Measurements from ENCODE around the gene CACNA2D1. TPM values are rescaled to one million over a fixed set of nuclear protein-coding genes. Genes with fewer than 3 reads are reported as not detected.

CACNA2D1 gene
- total RNA-seq, 1 donor from 2014 or later = 7.8 TPM

DNA sequence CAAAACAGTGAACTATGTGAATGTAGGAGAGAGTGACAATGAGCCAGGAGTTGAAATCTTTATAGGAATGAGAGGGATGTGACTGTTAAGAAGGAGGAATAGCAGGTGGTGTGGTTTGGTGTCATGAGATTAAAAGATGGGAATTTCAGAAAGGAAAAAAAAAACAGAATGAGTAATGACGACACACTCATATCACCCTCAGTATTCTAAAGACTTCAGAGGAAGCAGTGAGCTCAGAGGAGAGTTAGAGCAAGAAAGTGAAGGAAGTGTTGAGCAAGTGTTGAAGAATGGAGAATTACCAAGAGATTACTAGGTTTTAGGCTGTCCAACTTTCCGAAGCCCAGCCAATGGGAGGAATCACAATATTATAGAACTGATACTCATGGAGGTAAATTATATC, 453.2 kb downstream of the CACNA2D1 start:
- DNase-seq (ENCODE audit: low read depth in 2 of 2) = no peak

DNA sequence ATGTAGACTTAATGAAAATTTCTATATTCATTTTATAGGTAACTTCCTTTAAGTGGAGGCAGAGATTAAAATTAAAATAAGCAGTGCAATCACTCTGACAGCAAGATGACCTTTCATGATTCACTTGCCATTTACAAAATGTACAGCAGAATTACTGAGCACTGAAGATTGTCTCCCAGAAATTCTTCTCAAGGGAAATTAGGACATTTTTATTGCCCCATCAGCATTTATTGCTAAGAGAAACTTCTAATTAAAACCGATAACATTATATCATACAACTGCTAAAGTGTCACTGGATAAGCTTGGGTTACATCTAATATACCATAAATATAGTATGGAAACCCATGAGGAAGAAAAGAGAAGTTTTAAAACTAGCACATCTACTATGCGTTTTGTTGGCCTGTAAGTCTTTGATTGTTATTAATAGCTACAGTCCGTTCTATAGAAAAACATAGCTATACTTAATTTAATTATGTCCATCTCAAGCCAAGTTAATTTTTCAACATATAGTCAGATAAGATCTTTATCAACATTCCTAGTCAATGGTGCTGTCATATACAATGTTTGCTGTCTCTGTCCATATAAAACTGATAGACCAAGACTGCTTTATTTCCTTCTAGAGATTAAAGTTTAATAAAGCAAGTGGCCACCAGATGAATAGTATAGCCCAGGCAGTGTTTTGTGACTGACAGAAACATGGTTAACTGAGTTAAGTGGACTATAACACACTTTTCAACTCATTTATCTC, 456.7 kb downstream of the CACNA2D1 start:
- no peak for DNase-seq (ENCODE audit: low read depth in 2 of 2)

DNA sequence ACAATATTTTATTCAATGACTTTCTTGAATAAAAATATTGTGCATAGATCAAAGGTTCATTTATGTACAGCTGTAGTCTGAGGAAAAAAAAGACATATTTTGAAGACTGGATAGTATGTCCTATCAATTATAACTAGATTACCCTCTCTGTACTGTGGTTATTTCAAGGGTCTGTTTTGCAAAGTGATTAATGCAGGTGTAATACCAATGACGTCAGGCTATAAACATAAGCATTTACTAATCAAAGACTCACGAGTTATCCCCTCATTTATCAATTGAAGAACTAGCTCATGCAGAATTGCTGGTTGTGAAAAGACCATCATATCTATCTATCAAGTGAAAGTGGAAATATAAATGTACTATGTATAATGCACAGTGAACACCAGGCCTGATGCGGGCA, 460.2 kb downstream of the CACNA2D1 start:
- no peak for DNase-seq (ENCODE audit: low read depth in 2 of 2)

DNA sequence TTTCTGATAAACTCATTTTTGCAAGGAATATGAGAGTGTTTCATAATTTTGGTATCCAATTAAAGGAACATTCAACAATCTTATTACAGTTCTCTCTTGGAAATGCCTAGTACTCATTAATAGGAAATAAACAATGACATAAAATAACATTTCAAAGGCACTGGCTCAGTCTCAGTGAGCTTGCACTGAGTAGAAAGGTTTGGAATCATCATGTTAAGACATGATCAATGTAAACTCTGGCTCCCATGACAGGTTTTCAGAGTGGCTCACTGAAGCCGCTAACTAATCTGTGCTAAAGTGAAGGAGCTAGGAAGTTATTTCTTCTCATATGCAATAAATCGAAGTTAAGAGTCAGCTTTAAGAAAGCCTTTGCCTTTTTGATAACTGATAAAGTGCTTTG, 470.5 kb downstream of the CACNA2D1 start:
- no peak for DNase-seq (ENCODE audit: low read depth in 2 of 2)

DNA sequence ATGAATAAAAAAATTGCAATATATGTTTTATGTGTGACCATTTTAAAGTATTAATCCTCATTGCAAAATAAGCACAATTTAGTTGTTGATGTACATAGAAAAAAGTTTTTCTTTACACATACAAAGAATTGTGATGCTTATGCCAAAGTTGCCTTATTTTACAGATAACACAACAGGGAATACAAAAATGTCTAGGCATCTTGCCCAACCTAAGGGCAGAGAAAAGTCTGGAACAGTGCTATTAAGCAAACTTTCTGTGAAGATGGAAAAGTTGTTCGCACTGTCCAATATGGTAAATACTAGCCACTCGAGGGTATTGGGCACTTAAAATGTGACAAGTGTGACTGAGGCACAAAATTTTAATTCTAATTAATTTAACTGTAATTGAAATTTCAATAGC, 483.6 kb downstream of the CACNA2D1 start:
- DNase-seq (ENCODE audit: low read depth in 2 of 2) = no peak

DNA sequence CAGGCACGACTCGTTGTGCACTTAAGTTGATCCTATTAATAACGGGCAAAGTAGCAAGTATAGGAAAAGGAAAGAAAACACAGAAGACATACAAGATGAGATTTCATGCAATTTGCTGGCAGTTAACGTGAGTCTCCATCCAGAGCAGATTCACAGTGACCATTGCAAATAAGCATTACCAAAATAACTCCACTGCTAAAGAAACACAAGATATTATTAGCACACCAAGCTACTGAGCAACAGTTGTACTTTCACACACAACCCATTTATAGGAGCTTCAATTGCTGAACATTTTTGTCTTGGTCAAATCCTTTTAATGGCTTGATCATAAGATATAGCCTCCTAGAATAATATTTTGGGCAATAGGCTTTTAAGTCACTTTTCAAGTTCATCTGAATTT, 486.1 kb downstream of the CACNA2D1 start:
- DNase-seq (ENCODE audit: low read depth in 2 of 2) = no peak

DNA sequence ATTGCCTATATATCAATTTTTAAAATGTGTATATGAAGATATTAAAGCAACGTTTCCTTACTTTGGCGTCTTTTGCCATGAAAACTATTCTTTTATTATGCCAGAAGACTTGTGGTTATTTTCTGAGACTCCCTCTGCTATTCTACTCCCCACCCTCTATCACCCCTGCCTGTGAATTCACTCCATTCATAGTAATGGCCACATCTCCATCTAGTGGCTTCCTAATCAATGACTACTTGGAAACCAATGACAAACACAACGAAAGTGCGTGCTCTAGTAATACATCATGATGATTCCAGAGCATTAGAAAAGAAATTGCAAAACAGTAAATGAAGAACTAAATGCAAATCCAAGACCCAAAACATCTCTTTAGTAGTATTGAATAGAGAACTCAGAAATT, 487.1 kb downstream of the CACNA2D1 start:
- DNase-seq (ENCODE audit: low read depth in 2 of 2) = peak; percentile 61 to 65

DNA sequence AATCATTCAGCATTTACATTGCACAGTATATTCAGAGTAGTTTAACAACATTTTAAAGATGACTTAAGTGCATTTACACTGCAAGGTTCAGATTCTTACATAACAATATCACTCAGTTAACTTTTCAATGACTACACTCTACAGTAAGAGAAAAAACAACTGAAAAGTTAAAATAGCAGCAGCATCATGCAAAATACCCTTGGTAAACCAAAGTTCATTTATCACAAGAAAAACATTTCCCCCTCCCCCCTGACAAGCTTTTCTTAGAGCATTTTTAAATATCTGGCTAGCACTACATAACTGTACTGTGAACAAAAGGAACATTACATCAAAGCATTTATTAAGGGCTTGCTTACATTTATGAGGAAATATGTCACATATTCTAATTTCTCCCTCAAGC, 494.3 kb downstream of the CACNA2D1 start:
- DNase-seq (ENCODE audit: low read depth in 2 of 2) = no peak

DNA sequence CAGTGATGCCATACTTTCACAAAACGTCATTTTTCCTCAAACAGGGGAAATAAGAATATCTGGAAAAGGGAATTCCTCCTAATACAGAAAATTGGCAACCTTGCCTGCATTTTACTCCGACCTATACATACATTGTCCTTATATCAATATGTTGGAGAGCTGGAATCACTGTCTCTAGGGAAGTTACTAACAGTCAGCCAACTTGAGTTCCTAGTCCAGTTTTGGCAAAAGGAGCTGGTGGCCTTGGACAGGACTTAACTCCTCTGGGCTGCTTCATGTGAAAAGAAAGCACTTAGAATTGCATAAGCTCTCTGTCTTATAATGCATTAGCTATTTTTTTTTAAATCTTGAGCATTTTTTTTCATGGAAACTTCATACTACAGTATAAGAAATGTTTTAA, 499.5 kb downstream of the CACNA2D1 start:
- DNase-seq (ENCODE audit: low read depth in 2 of 2) = no peak

DNA sequence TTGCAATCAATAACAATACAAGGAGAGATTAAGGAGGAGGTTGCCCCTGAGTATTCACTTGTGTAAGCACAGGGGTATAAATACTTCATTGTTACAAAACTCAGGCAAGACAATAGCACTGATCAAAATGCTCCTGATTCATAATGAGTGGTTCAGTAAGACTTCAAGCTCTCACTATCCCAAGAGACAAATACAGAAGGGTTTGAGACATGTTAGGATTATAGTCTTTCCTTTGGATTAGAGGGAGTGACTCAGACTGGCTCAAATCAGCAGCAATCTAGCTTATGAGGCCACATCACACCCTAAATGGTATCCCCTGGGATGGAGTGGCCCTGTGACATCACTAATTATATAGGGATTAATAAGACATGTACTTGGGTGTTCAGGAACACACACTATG, 506.5 kb downstream of the CACNA2D1 start:
- DNase-seq (ENCODE audit: low read depth in 2 of 2) = no peak

DNA sequence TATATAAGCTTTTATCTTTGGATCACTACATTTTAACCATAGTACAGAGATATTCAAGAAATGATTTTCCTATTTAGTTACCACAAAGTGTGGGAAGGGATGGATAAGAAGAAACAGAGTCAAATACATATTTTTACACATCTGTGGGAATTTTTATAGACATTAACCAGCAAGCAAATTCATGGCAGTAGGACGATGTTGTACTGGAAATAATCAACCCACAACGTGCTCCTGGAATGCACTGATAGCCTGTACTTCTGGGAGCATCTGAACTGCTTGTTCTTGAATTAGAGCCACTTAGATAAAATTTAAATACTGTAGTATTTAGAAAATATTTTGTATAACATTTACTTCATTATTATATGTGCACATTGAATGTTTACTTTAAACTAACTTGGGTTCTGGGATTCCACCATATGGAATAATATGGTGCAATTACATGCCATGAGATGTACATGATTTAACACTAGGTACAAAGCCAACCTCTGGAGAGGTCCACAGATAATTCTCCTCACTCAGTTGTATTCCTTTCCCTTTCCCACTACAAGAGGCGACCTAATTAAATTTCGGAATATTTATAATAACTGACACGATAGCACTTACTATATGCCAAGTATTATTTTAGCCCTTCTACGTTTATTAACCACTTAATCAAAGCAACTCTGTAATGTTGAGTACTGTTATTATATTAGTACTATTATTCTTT, 508.8 kb downstream of the CACNA2D1 start:
- no peak for DNase-seq (ENCODE audit: low read depth in 2 of 2)

DNA sequence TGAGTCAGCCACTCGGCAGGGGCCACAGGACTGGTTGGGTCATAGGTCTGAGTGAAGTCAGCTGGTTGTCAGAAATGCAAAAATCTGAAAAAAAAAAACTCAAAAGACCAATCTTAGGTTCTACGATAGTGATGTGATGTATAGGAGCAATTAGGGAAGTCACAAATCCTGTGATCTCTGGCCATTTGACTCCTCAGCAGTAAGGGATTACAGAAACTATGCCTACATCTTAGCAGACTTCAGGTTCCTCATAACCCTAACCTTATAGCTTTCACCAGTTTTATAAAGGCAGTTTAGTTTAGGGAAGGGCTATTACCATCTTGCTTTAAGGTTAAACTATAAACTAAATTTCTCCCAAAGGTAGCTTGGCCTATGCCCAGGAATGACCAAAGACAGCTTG, 510.6 kb downstream of the CACNA2D1 start:
- no peak for DNase-seq (ENCODE audit: low read depth in 2 of 2)

DNA sequence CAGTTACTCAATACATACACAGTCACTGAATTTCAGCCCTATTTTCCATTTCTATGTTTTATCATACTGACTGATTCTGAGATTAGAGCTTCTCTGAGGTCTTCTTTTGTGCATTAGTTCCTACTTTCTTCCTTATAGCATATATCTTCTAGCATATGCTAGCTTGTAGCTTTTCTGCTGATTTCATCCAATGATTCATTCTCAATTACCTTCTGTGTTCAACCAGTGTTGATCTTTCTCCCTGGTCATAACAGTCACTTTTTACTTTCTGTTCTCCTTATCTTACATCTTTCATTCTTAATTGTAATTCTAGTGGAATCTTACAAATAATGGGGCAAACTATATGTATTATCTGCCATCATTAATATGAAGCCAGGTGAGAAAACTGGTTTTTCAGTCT, 514.2 kb downstream of the CACNA2D1 start:
- DNase-seq (ENCODE audit: low read depth in 2 of 2) = no peak

DNA sequence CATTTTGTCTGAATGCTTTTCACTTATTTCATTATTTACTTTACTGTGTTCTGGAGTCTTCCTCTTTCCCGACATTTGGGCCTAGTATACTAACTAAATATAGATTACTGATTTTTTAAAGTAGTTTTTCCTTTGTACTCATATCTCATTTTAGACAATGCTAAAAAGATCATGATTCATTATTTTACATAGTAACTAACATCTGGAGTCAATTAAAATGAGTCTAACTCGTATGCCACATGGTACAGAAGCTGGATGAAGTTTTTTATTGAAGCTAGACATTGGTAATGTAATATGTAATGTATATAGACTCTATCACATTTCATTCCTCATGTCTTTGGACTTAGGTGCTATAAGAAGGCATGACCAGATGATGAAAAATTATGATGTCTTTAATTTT, 517.4 kb downstream of the CACNA2D1 start:
- no peak for DNase-seq (ENCODE audit: low read depth in 2 of 2)

DNA sequence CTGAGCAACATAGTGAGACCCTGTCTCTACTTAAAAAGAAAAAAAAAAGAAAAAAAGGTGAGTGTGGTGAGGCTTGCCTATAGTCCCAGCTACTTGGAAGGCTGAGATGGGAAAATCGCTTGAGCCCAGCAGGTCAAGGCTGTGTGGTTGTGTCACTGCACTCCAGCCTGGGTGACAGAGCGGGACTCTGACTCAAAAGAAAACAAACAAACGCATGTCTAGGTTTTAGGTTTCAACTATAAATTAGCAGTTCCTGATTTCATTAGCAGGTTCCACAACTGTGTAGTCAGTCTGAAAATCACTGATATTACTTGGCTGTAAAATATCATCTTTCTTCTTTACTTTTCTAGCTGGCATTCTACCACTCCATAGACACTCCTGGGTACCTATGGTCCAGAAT, 518.0 kb downstream of the CACNA2D1 start:
- no peak for DNase-seq (ENCODE audit: low read depth in 2 of 2)

DNA sequence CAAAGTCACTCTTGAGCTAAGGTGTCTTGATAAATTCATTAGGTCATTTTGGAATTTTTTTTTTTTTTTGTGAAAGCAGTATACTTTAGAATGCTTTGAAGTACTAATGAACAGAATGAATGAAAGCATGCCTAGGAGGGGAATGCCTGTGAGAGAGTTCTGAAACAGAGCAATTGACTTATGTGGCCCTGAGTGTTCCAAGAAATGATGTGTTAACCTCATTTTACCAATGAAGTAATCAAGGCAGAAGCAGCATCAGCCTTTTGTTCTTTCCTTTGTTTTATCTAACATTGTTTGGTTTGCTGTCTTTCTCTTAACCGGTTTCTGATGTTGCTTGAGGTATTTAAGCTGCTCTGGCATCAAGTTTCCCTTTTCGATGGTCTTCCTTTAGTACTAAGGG, 519.1 kb downstream of the CACNA2D1 start:
- no peak for DNase-seq (ENCODE audit: low read depth in 2 of 2)

DNA sequence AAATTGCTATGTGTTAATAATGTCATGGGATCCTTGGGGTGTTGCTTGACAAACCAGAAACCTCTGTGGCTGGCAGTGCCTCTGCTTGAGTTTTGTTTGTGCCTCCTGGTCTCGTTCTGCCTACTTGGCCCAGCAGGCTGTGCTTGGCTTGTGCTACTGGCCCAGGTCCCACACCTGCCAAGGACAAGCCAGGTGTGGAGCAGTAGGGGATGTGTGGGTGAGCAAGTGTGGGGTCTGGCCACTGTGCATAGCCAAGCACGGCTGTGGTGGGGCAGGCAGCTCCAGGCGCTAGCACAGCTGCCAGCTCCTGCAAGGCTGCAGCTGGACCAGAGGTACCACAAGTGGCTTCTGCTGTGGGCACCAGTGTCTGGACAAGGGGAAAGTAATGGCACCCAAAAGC, 524.1 kb downstream of the CACNA2D1 start:
- DNase-seq (ENCODE audit: low read depth in 2 of 2) = no peak

DNA sequence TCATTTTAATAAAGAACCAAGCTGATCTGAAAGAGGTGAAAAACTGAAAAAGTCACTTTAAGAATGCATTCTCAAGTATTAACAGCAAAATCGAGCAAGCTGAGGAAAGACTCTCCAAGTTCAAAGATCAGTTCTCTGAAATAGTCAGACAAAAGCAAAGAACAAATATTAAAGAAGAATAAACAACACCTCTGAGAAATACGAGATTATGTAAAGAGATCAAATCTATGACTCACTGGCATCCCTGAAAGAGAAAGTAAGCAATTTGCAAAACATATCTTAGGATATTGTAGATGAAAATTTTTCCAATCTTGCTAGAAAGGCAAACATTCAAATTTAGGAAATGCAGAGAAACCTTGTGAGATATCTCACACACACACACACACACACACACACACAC, 535.4 kb downstream of the CACNA2D1 start:
- DNase-seq (ENCODE audit: low read depth in 2 of 2) = no peak

DNA sequence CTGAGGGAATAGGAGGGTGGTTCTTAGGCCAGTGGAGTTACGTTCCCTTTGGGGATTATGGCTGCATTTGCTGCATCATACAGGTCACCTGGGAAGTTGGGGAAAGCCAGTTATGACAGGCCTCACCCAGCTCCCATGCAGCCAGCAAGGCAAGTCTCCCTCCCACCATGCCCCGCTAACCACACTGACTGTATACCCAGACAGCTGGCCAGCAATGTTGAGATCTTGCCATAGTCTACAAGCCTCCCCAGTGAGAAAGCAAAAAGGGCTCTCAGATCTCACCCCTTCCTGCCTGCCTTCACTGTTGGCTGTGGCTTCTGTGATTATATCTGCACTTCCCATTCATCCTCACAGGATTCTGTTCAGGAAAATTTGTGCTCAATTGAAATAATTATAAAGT, 540.5 kb downstream of the CACNA2D1 start:
- no peak for DNase-seq (ENCODE audit: low read depth in 2 of 2)

DNA sequence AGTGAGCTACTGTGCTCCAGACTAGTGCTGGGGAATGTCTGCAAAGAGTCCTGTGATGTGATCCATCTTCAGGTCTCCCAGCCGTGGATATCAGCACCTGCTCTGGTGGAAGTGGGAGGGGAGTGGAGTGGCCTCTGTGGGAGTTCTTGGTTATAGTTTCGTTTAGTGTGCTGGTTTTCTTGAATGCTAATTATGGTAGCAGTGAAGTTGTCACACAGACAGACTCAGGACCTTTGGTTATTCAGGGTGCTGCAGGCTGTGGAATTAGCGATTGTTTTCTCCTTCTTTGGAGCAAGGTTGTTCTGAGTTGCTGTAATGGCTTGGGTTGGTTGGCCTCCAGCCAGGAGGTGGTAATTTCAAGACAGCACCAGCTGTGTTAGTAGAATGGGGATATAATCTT, 541.0 kb downstream of the CACNA2D1 start:
- DNase-seq (ENCODE audit: low read depth in 2 of 2) = no peak

All from dermis microvascular lymphatic vessel endothelial cell (primary cell).